IMR-90 (cell line): ENCODE data around the gene BCS1L. TPM values are rescaled to one million over a fixed set of nuclear protein-coding genes. Genes with fewer than 3 reads are reported as not detected.

ENCODE experiments used
- ATAC-seq: fragments of 200-7000 bp; cut with Tn5 transposase; 2 replicates; pipeline ENCODE4 v1.9.1; 2020; ENCODE audit warnings: low read depth, mild to moderate bottlenecking, moderate library complexity
- BruUV-seq: library from RNA; stranded (reverse); fragments of 400-500 nt; replicated peaks from 2 replicates; lab custom pipeline; 2021; lab: Mats Ljungman, UMichigan
- CTCF ChIA-PET: fragments of 300-600 bp; formaldehyde crosslinking; extraction: SDS; loops from one replicate; lab custom pipeline; 2021; ENCODE audit warnings: antibody characterized with exemption; lab: Yijun Ruan, JAX
- POLR2A ChIA-PET: fragments of 300-600 bp; sonication (Branson Sonifier 250); formaldehyde crosslinking; loops from one replicate; lab custom pipeline; 2022; ENCODE audit warnings: antibody characterized with exemption; ENCODE audit not compliant: unreplicated experiment; lab: Charles Lee
- DNase-seq: peaks from one replicate; pipeline ENCODE4 v3.0.0; 2013
- H2AFZ ChIP-seq: replicated peaks from 2 replicates; pipeline ENCODE3; 2013; ENCODE audit warnings: low read length, mild to moderate bottlenecking; ENCODE audit not compliant: poor library complexity
- H2AK5ac ChIP-seq: 2 replicates; pipeline ENCODE4 v1.6.1; 2013; ENCODE audit warnings: low read depth, low read length, inconsistent platforms
- H2AK9ac ChIP-seq: replicated peaks from 2 replicates; pipeline ENCODE3; 2013; ENCODE audit warnings: mild to moderate bottlenecking, low read depth, low read length, moderate library complexity; ENCODE audit not compliant: poor library complexity
- H2BK120ac ChIP-seq: 2 replicates; pipeline ENCODE4 v1.6.1; 2013; ENCODE audit warnings: low read depth, low read length, inconsistent platforms
- H2BK15ac ChIP-seq: 3 replicates; pipeline ENCODE4 v1.6.1; 2013; ENCODE audit warnings: low read depth, low read length, inconsistent platforms
- H2BK20ac ChIP-seq: 2 replicates; pipeline ENCODE4 v1.6.1; 2013; ENCODE audit warnings: low read depth, mild to moderate bottlenecking, inconsistent platforms, low read length, moderate library complexity
- H2BK5ac ChIP-seq: 2 replicates; pipeline ENCODE4 v1.6.1; 2013; ENCODE audit warnings: mild to moderate bottlenecking, low read depth, low read length, inconsistent platforms; ENCODE audit not compliant: poor library complexity, severe bottlenecking
- H3K14ac ChIP-seq: replicated peaks from 2 replicates; pipeline ENCODE4 v1.6.1; 2013; ENCODE audit warnings: low read depth, low read length, inconsistent platforms
- H3K18ac ChIP-seq: 2 replicates; pipeline ENCODE4 v1.6.1; 2013; ENCODE audit warnings: low read depth, low read length, control low read depth
- H3K23ac ChIP-seq: 2 replicates; pipeline ENCODE4 v1.6.1; 2013; ENCODE audit warnings: low read depth, low read length, inconsistent platforms
- H3K27ac ChIP-seq: 2 replicates; pipeline ENCODE4 v1.5.1; 2013; ENCODE audit warnings: mild to moderate bottlenecking, control low read depth, low read length; ENCODE audit not compliant: insufficient read depth
- H3K27me3 ChIP-seq: 2 replicates; pipeline ENCODE4 v1.6.1; 2013; ENCODE audit warnings: low read length; ENCODE audit not compliant: control insufficient read depth, insufficient read depth
- H3K36me3 ChIP-seq: 2 replicates; pipeline ENCODE4 v1.6.1; 2013; ENCODE audit warnings: low read length, mixed read lengths; ENCODE audit not compliant: control insufficient read depth, insufficient read depth
- H3K4ac ChIP-seq: 2 replicates; pipeline ENCODE4 v1.6.1; 2013; ENCODE audit warnings: low read depth, low read length, inconsistent platforms
- H3K4me1 ChIP-seq: 2 replicates; pipeline ENCODE4 v1.6.1; 2013; ENCODE audit warnings: low read length, mixed read lengths; ENCODE audit not compliant: control insufficient read depth, insufficient read depth
- H3K4me2 ChIP-seq: 2 replicates; pipeline ENCODE4 v1.6.1; 2013; ENCODE audit warnings: low read depth, mild to moderate bottlenecking, control low read depth, low read length, moderate library complexity
- H3K4me3 ChIP-seq: 2 replicates; pipeline ENCODE4 v1.5.1; 2013; ENCODE audit warnings: low read depth, mild to moderate bottlenecking, control low read depth, low read length, moderate library complexity; ENCODE audit not compliant: insufficient read depth
- H3K56ac ChIP-seq: 2 replicates; pipeline ENCODE4 v1.6.1; 2013; ENCODE audit warnings: low read length, inconsistent platforms; ENCODE audit not compliant: insufficient read depth; ENCODE audit errors: extremely low read depth
- H3K79me1 ChIP-seq, 2 experiments: 2 replicates each; pipeline ENCODE4 v1.6.1; 2013; ENCODE audit warnings: low read length in 2 of 2, inconsistent platforms in 1 of 2, low read depth in 1 of 2
- H3K9ac ChIP-seq: 2 replicates; pipeline ENCODE4 v1.6.1; 2013; ENCODE audit warnings: low read depth, low read length, control low read depth
- H3K9me1 ChIP-seq: 2 replicates; pipeline ENCODE4 v1.6.1; 2013; ENCODE audit warnings: low read length, inconsistent platforms; ENCODE audit not compliant: insufficient read depth
- H3K9me3 ChIP-seq: 2 replicates; pipeline ENCODE4 v1.6.1; 2013; ENCODE audit warnings: low read length; ENCODE audit not compliant: control insufficient read depth, insufficient read depth
- H4K20me1 ChIP-seq: 2 replicates; pipeline ENCODE4 v1.6.1; 2013; ENCODE audit warnings: low read length, inconsistent platforms; ENCODE audit not compliant: insufficient read depth
- H4K5ac ChIP-seq: 2 replicates; pipeline ENCODE4 v1.6.1; 2013; ENCODE audit warnings: mild to moderate bottlenecking, low read depth, low read length, control low read depth
- H4K8ac ChIP-seq, 2 experiments: 2 replicates each; pipeline ENCODE4 v1.6.1; 2013; ENCODE audit warnings: low read depth in 2 of 2, low read length in 2 of 2, control low read depth in 1 of 2, inconsistent platforms in 1 of 2
- H4K91ac ChIP-seq: 2 replicates; pipeline ENCODE4 v1.6.1; 2013; ENCODE audit warnings: low read depth, low read length, inconsistent platforms; ENCODE audit not compliant: insufficient read depth
- BHLHE40 ChIP-seq: fragments of 150-350 bp; IDR thresholded peaks from 2 replicates; pipeline ENCODE4 v1.6.1; 2016; ENCODE audit warnings: mild to moderate bottlenecking, low read depth, low read length
- CEBPB ChIP-seq: IDR thresholded peaks from 2 replicates; pipeline ENCODE4 v1.6.1; 2012; ENCODE audit warnings: low read depth, low read length, improper control_type of control experiment
- CHD1 ChIP-seq: IDR thresholded peaks from 2 replicates; pipeline ENCODE4 v1.6.1; 2012; ENCODE audit warnings: low read depth, low read length, improper control_type of control experiment
- CTCF ChIP-seq: conservative IDR thresholded peaks from 2 replicates; pipeline ENCODE4 v1.5.1; 2012; ENCODE audit warnings: mild to moderate bottlenecking, low read depth, low read length, improper control_type of control experiment
- ELK1 ChIP-seq: fragments of 150-350 bp; IDR thresholded peaks from 2 replicates; pipeline ENCODE4 v1.6.1; 2016; ENCODE audit warnings: low read depth, mild to moderate bottlenecking, low read length, moderate library complexity, borderline replicate concordance
- FOS ChIP-seq: fragments of 150-350 bp; IDR thresholded peaks from 2 replicates; pipeline ENCODE4 v1.6.1; 2016; ENCODE audit warnings: low read depth, low read length
- MAFK ChIP-seq: IDR thresholded peaks from 2 replicates; pipeline ENCODE4 v1.6.1; 2012; ENCODE audit warnings: low read depth, low read length, improper control_type of control experiment
- MAZ ChIP-seq: IDR thresholded peaks from 2 replicates; pipeline ENCODE4 v1.6.1; 2012; ENCODE audit warnings: low read depth, mild to moderate bottlenecking, low read length, improper control_type of control experiment, moderate library complexity, borderline replicate concordance
- MXI1 ChIP-seq: IDR thresholded peaks from 2 replicates; pipeline ENCODE4 v1.6.1; 2012; ENCODE audit warnings: low read depth, mild to moderate bottlenecking, low read length, moderate library complexity, borderline replicate concordance
- NFE2L2 ChIP-seq: fragments of 150-350 bp; IDR thresholded peaks from 2 replicates; pipeline ENCODE4 v1.6.1; 2016; ENCODE audit warnings: low read depth, mild to moderate bottlenecking, low read length
- POLR2A ChIP-seq: IDR thresholded peaks from 2 replicates; pipeline ENCODE4 v1.6.1; 2012; ENCODE audit warnings: mild to moderate bottlenecking, low read depth, low read length
- RAD21 ChIP-seq: IDR thresholded peaks from 2 replicates; pipeline ENCODE4 v1.6.1; 2012; ENCODE audit warnings: low read length, improper control_type of control experiment
- RCOR1 ChIP-seq: IDR thresholded peaks from 2 replicates; pipeline ENCODE4 v1.6.1; 2012; ENCODE audit warnings: mild to moderate bottlenecking, low read length, improper control_type of control experiment; ENCODE audit not compliant: insufficient replicate concordance
- RFX5 ChIP-seq: IDR thresholded peaks from 2 replicates; pipeline ENCODE4 v1.8.0; 2012; ENCODE audit warnings: low read depth, mild to moderate bottlenecking, low read length, moderate library complexity
- SMC3 ChIP-seq: fragments of 150-350 bp; IDR thresholded peaks from 2 replicates; pipeline ENCODE4 v1.6.1; 2016; ENCODE audit warnings: low read depth, mild to moderate bottlenecking, antibody characterized with exemption, low read length, moderate library complexity
- WGBS, 2 experiments: methylation state at CpG; one replicate each; pipeline versions ENCODE4 v1.1.5 to v1.1.7; 2013; ENCODE audit warnings: missing lambda C conversion rate in 2 of 2; ENCODE audit not compliant: insufficient read length in 1 of 2; ENCODE audit errors: extremely low coverage in 2 of 2; 5-methylcytosine and 5-hydroxymethylcytosine counted together
- dilution Hi-C: fragments of 300-500 bp; cut with HindIII; formaldehyde crosslinking; loops from one replicate; pipeline ENCODE4 v1.14.3; 2018; ENCODE audit warnings: low sequenced_read_pairs; ENCODE audit not compliant: unreplicated experiment
- in situ Hi-C: fragments of 300-500 bp; cut with MboI; formaldehyde crosslinking; loops from 3 replicates; pipeline ENCODE4 v1.14.3; 2019; ENCODE audit warnings: low sequenced_read_pairs, inconsistent platforms, mixed read lengths
- intact Hi-C: fragments of 100-400 bp; cut with micrococcal nuclease; formaldehyde crosslinking; loops from 2 replicates; pipeline ENCODE4 v1.10.0; 2022
- polyA plus RNA-seq, 3 experiments: library from polyadenylated mRNA; depleted of rRNA; stranded (reverse); fragments of >200 nt; gene quantifications; 2 replicates each; pipeline ENCODE4 v1.2.3, GENCODE V29; 2012; ENCODE audit warnings: low replicate concordance in 1 of 3
- total RNA-seq: library from RNA; depleted of rRNA; stranded (reverse); fragments of >200 nt; gene quantifications from 2 replicates; pipeline ENCODE4 v1.2.3, GENCODE V29; 2012
- TF ChIP-seq, protein P1 (sequence below): fragments of 150-350 bp; IDR thresholded peaks from 2 replicates; pipeline ENCODE4 v1.6.1; 2017; ENCODE audit warnings: mild to moderate bottlenecking, antibody characterized with exemption, low read length, low read depth

Gene BCS1L
- total and polyA plus RNA-seq, 2 of the 4 experiments (the other 2 are of a cell fraction): 39.1 to 56.7 TPM

DNA sequence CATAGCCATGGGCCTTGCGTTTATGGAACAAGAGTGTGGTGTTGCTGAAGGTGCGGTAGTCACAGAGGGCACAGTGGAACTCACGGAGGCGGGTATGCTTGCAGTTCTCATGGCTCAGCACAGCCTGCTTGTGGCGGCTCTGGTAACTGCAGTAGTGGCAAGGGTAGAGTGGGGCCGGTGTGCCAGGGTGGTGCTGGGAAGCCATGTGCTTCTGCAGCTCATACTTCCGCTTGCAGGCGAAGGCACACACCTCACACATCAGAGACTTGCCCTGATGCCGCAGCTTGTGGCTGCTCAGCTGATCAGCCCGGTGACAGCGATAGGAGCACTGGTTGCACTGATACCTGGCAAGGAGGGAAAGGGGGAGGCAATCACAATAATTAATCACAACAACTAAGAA lies 14.8 kb upstream of the BCS1L start:
- peaks cover 72% of the 10 kb centered on the region for H3K36me3 ChIP-seq
- H3K9ac ChIP-seq: no peak overlapping the region
- H2BK20ac ChIP-seq: no peak overlapping the region
- no peak overlapping the region for H3K27ac ChIP-seq
- no peak overlapping the region for H3K23ac ChIP-seq
- TF ChIP-seq RAD21: no peak
- TF ChIP-seq CTCF: no peak
- no peak for TF ChIP-seq ELK1
- no peak for TF ChIP-seq CHD1
- TF ChIP-seq CEBPB: no peak
- no peak for TF ChIP-seq FOS
- no peak for TF ChIP-seq SMC3
- no peak for TF ChIP-seq BHLHE40
- TF ChIP-seq, protein P1, sequence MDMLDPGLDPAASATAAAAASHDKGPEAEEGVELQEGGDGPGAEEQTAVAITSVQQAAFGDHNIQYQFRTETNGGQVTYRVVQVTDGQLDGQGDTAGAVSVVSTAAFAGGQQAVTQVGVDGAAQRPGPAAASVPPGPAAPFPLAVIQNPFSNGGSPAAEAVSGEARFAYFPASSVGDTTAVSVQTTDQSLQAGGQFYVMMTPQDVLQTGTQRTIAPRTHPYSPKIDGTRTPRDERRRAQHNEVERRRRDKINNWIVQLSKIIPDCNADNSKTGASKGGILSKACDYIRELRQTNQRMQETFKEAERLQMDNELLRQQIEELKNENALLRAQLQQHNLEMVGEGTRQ: no peak
- no peak for TF ChIP-seq RFX5
- no peak for TF ChIP-seq MAZ
- TF ChIP-seq MXI1: no peak
- TF ChIP-seq NFE2L2: no peak
- TF ChIP-seq MAFK: no peak
- no peak for TF ChIP-seq RCOR1
- TF ChIP-seq POLR2A: no peak
- H4K5ac ChIP-seq: no peak overlapping the region
- H3K79me1 ChIP-seq: peaks cover 8 to 16% of the 10 kb centered on the region in 2 experiments; a peak in 3 of 4 replicates
- no peak overlapping the region for H3K56ac ChIP-seq
- H3K4ac ChIP-seq: no peak overlapping the region
- WGBS, 2 experiments: no CpG with 5 or more reads among the region's 11 CpGs
- peak overlapping the region; percentile 7 for H2BK5ac ChIP-seq
- no peak overlapping the region for H2BK15ac ChIP-seq
- no peak overlapping the region for H3K14ac ChIP-seq
- H3K9me3 ChIP-seq: no peaks in the 10 kb centered on the region
- in situ Hi-C loops: no loop called here
- no peaks in the 10 kb centered on the region for H3K9me1 ChIP-seq
- peaks cover 3% of the 10 kb centered on the region for H4K20me1 ChIP-seq
- no peak overlapping the region for H2BK120ac ChIP-seq
- dilution Hi-C loops: no loop called here
- H2AK5ac ChIP-seq: no peak overlapping the region
- H3K27me3 ChIP-seq: no peaks in the 10 kb centered on the region
- peak overlapping the region; percentile 35 for H2AK9ac ChIP-seq
- DNase-seq (no peak), ATAC-seq (no peak)
- CTCF ChIA-PET: no interaction called here
- H3K4me3 ChIP-seq: no peak overlapping the region
- no peak overlapping the region for H3K18ac ChIP-seq
- H4K91ac ChIP-seq: no peak overlapping the region
- H3K4me1 ChIP-seq: no peaks in the 10 kb centered on the region
- POLR2A ChIA-PET: no interaction called here
- no peak overlapping the region for H3K4me2 ChIP-seq
- no peak overlapping the region for H4K8ac ChIP-seq
- BruUV-seq: no TSS peak
- H2AFZ ChIP-seq: no peak overlapping the region
- intact Hi-C loops: loop anchor here (5.0 to 10.0 kb wide), 2 partner anchors 170 to 352 kb away; partner anchors contain the start of gene TMBIM1
